GM12878 (cell line): ENCODE results near the gene NMNAT3. TPM values are rescaled to one million over a fixed set of nuclear protein-coding genes. Genes with fewer than 3 reads are reported as not detected.

Experiments used
- ATAC-seq: fragments of 200-7000 bp; cut with Tn5 transposase; 3 replicates; pipeline ENCODE4 v1.9.1; 2020; ENCODE audit warnings: mild to moderate bottlenecking, moderate library complexity
- BruUV-seq: library from RNA; stranded (reverse); fragments of 400-500 nt; replicated peaks from 2 replicates; lab custom pipeline; 2021; lab: Mats Ljungman, UMichigan
- CTCF ChIA-PET: fragments of 300-600 bp; sonication (Branson Sonifier 250); formaldehyde crosslinking; extraction: SDS; loops from one replicate; lab custom pipeline; 2021; ENCODE audit warnings: inconsistent platforms; lab: Yijun Ruan, JAX
- POLR2A ChIA-PET: fragments of 350-600 bp; formaldehyde crosslinking; extraction: SDS; loops from one replicate; lab custom pipeline; 2021; ENCODE audit warnings: inconsistent platforms; lab: Charles Lee
- RAD21 ChIA-PET: fragments of 300-600 bp; sonication (Branson Sonifier 250); formaldehyde crosslinking; loops from one replicate; lab custom pipeline; 2023; ENCODE audit warnings: antibody characterized with exemption; ENCODE audit not compliant: unreplicated experiment; lab: Charles Lee
- SMC1A ChIA-PET: fragments of 300-600 bp; sonication (Branson Sonifier 250); formaldehyde crosslinking; loops from one replicate; lab custom pipeline; 2023; ENCODE audit not compliant: unreplicated experiment, uncharacterized antibody; lab: Charles Lee
- DNase-seq: peaks from one replicate; pipeline ENCODE4 v3.0.0-alpha.2; 2011; ENCODE audit warnings: low read depth, low spot score
- FAIRE-seq: peaks from 3 replicates; lab custom pipeline; 2011; peaks lifted over from hg19 to GRCh38; lab: Jason Lieb, UNC
- H2AFZ ChIP-seq: 2 replicates; pipeline ENCODE4 v1.6.0; 2011; ENCODE audit warnings: low read depth, low read length, control low read depth; ENCODE audit not compliant: control insufficient read depth
- H3K27ac ChIP-seq: 2 replicates; pipeline ENCODE4 v1.5.1; 2011; ENCODE audit warnings: control low read depth; ENCODE audit not compliant: control insufficient read depth, insufficient read depth
- H3K27me3 ChIP-seq, 2 experiments: replicated peaks in 1 of 2; 2 replicates each; pipeline versions ENCODE4 v1.6.0 to v1.6.1; 2011; ENCODE audit warnings: low read length in 1 of 2; ENCODE audit not compliant: control insufficient read depth in 2 of 2, insufficient read depth in 2 of 2
- H3K36me3 ChIP-seq, 2 experiments: 2 replicates each; pipeline ENCODE4 v1.5.1; 2011; ENCODE audit warnings: low read length in 1 of 2; ENCODE audit not compliant: control insufficient read depth in 2 of 2, insufficient read depth in 2 of 2
- H3K4me1 ChIP-seq: 2 replicates; pipeline ENCODE4 v1.6.1; 2011; ENCODE audit warnings: mild to moderate bottlenecking, low read length, moderate library complexity, mixed read lengths; ENCODE audit not compliant: control insufficient read depth, insufficient read depth
- H3K4me2 ChIP-seq: 2 replicates; pipeline ENCODE4 v1.6.0; 2011; ENCODE audit warnings: control low read depth; ENCODE audit not compliant: control insufficient read depth, insufficient read depth
- H3K4me3 ChIP-seq: fragments of 200-600 bp; sonication (generic); 2 replicates; pipeline ENCODE4 v1.5.1; 2016
- H3K79me2 ChIP-seq: 2 replicates; pipeline ENCODE4 v1.6.0; 2011; ENCODE audit warnings: low read length; ENCODE audit not compliant: control insufficient read depth, insufficient read depth
- H3K9ac ChIP-seq: 2 replicates; pipeline ENCODE4 v1.8.0; 2011; ENCODE audit warnings: low read length, control low read depth, mixed read lengths; ENCODE audit not compliant: control insufficient read depth, insufficient read depth
- H3K9me3 ChIP-seq: replicated peaks from 3 replicates; pipeline ENCODE4 v1.5.1; 2011; ENCODE audit warnings: mild to moderate bottlenecking, low read length; ENCODE audit not compliant: control insufficient read depth, insufficient read depth
- H4K20me1 ChIP-seq: 2 replicates; pipeline ENCODE4 v1.6.0; 2011; ENCODE audit not compliant: control insufficient read depth, insufficient read depth
- CUX1 ChIP-seq: IDR thresholded peaks from 2 replicates; pipeline ENCODE4 v1.6.1; 2012; ENCODE audit warnings: improper control_type of control experiment, low read depth, low read length; ENCODE audit not compliant: insufficient replicate concordance
- GABPA ChIP-seq: IDR thresholded peaks from 2 replicates; pipeline ENCODE4 v1.6.1; 2014; ENCODE audit warnings: antibody characterized with exemption, low read depth, mild to moderate bottlenecking, inconsistent platforms
- KAT2A ChIP-seq: conservative IDR thresholded peaks from 2 replicates; pipeline ENCODE4 v1.6.1; 2011; ENCODE audit warnings: low read depth, low read length; ENCODE audit not compliant: control insufficient read depth
- KLF5 ChIP-seq: fragments of 450-650 bp; IDR thresholded peaks from 2 replicates; pipeline ENCODE4 v1.6.1; 2014; ENCODE audit warnings: mild to moderate bottlenecking; ENCODE audit not compliant: partially characterized antibody
- LARP7 ChIP-seq: fragments of 450-650 bp; IDR thresholded peaks from 2 replicates; pipeline ENCODE4 v1.6.1; 2017; ENCODE audit warnings: mild to moderate bottlenecking
- MEF2A ChIP-seq: IDR thresholded peaks from 2 replicates; pipeline ENCODE4 v1.6.1; 2011; ENCODE audit warnings: low read depth, mild to moderate bottlenecking, low read length, moderate library complexity; ENCODE audit not compliant: insufficient read depth
- MTA3 ChIP-seq: IDR thresholded peaks from 2 replicates; pipeline ENCODE4 v1.6.1; 2012; ENCODE audit warnings: low read length, inconsistent platforms, borderline replicate concordance
- POLR2AphosphoS2 ChIP-seq: IDR thresholded peaks from 2 replicates; pipeline ENCODE4 v1.6.1; 2011; ENCODE audit warnings: low read depth, mild to moderate bottlenecking, low read length, improper control_type of control experiment, moderate library complexity
- RELB ChIP-seq: fragments of 450-650 bp; IDR thresholded peaks from 2 replicates; pipeline ENCODE4 v1.6.1; 2017; ENCODE audit warnings: low read depth, mild to moderate bottlenecking, moderate library complexity
- SMC3 ChIP-seq: IDR thresholded peaks from 2 replicates; pipeline ENCODE4 v1.6.1; 2011; ENCODE audit warnings: low read length, improper control_type of control experiment, borderline replicate concordance
- STAT1 ChIP-seq: fragments of 450-650 bp; conservative IDR thresholded peaks from 2 replicates; pipeline ENCODE4 v1.6.1; 2014; ENCODE audit warnings: antibody characterized with exemption, mild to moderate bottlenecking
- TARDBP ChIP-seq: IDR thresholded peaks from 2 replicates; pipeline ENCODE4 v1.6.1; 2016; ENCODE audit warnings: borderline replicate concordance
- USF1 ChIP-seq: IDR thresholded peaks from 2 replicates; pipeline ENCODE4 v1.6.1; 2011; ENCODE audit warnings: borderline replicate concordance, low read depth, mild to moderate bottlenecking, moderate library complexity, mixed read lengths, low read length; ENCODE audit not compliant: insufficient read depth; ENCODE audit errors: extremely low read length
- WGBS: methylation state at CpG from one replicate; pipeline ENCODE4 v1.1.6; 2016; ENCODE audit warnings: low lambda C conversion rate; ENCODE audit not compliant: insufficient replicate concordance, insufficient coverage; ENCODE audit errors: missing lambda C conversion rate; 5-methylcytosine and 5-hydroxymethylcytosine counted together
- in situ Hi-C: fragments of 300-500 bp; cut with MboI; formaldehyde crosslinking; loops from 9 replicates; pipeline ENCODE4 v1.14.3; 2018; ENCODE audit warnings: mixed read lengths
- intact Hi-C: fragments of 100-400 bp; cut with micrococcal nuclease; formaldehyde crosslinking; loops from one replicate; pipeline ENCODE4 v1.14.2; 2022; ENCODE audit not compliant: unreplicated experiment
- polyA plus RNA-seq, 11 experiments: library from polyadenylated mRNA; depleted of rRNA in 4 of 11; unstranded in 6 of 11; stranded (reverse) in 5 of 11; fragments of >200 nt; fragmentation: Nextera tagmentation in 4 of 11; fragmentation: Illumina TruSeq in 1 of 11; extraction: Ambion mirVana in 4 of 11; extraction: Trizol in 1 of 11; gene quantifications; 1 replicate in 1 of 11; 2 replicates in 10 of 11; pipeline versions ENCODE4 v1.2.1 to v1.2.3, GENCODE V29; 2011 to 2016; ENCODE audit warnings: inconsistent platforms in 2 of 11, missing spikeins in 2 of 11, low read depth in 1 of 11
- total RNA-seq, 4 experiments: library from RNA; depleted of rRNA in 3 of 4; stranded (reverse); fragments of >200 nt in 3 of 4; fragmentation: Illumina TruSeq in 1 of 4; extraction: Trizol in 1 of 4; gene quantifications; 2 replicates each; pipeline versions ENCODE4 v1.2.1 to v1.2.3, GENCODE V29; 2013 to 2021

Gene NMNAT3
- total and polyA plus RNA-seq, 10 of the 15 experiments (the other 5 are each of a cell fraction or from before 2014, with no cell fraction given) = under 0.01 to 0.92 (median 0.08) TPM; not detected in 4

GRCh38 chr3:139647866-139648435, 29.8 kb downstream of the NMNAT3 start:
- Histone ChIP-seq H3K4me3 (no peak overlapping the region), H3K79me2 (no peaks in the 10 kb centered on the region), H3K9me3 (no peaks in the 10 kb centered on the region), H3K4me1 (no peaks in the 10 kb centered on the region), H3K4me2 (no peak overlapping the region), H4K20me1 (no peaks in the 10 kb centered on the region), H3K36me3 (no peaks in the 10 kb centered on the region), H3K27me3 (no peaks in the 10 kb centered on the region), H3K9ac (no peak overlapping the region), H2AFZ (no peak overlapping the region), H3K27ac (no peak overlapping the region)
- ChIA-PET CTCF (no interaction called here), POLR2A (no interaction called here), SMC1A (no interaction called here), RAD21 (no interaction called here)
- BruUV-seq = no TSS peak
- TF ChIP-seq POLR2AphosphoS2 (no peak), CUX1 (no peak), RELB (no peak), GABPA (no peak), KAT2A (no peak), KLF5 (no peak), MTA3 (no peak), SMC3 (no peak), LARP7 (no peak), USF1 (no peak), MEF2A (no peak), STAT1 (no peak), TARDBP (no peak)
- in situ Hi-C loops = no loop called here
- intact Hi-C loops = no loop called here
- 7% methylated on average over 3 of the region's 3 CpGs for WGBS
- FAIRE-seq = no peak
- no peak for ATAC-seq
- DNase-seq = no peak
